Ishikawa (cell line): ENCODE results near the gene ABCB6.

ENCODE experiments used
- CEBPB ChIP-seq: IDR thresholded peaks from 2 replicates; pipeline ENCODE4 v1.6.1; 2012
- CREB1 ChIP-seq: IDR thresholded peaks from 2 replicates; pipeline ENCODE4 v1.6.1; 2012; ENCODE audit warnings: low read depth
- EGR1 ChIP-seq: IDR thresholded peaks from 2 replicates; pipeline ENCODE4 v1.6.1; 2012
- EP300 ChIP-seq: IDR thresholded peaks from 2 replicates; pipeline ENCODE4 v1.6.1; 2012; ENCODE audit warnings: borderline replicate concordance
- FOXM1 ChIP-seq: IDR thresholded peaks from 2 replicates; pipeline ENCODE4 v1.6.1; 2012; ENCODE audit warnings: low read depth, borderline replicate concordance
- MAX ChIP-seq: IDR thresholded peaks from 2 replicates; pipeline ENCODE4 v1.6.1; 2012
- NFIC ChIP-seq: IDR thresholded peaks from 2 replicates; pipeline ENCODE4 v1.6.1; 2012
- RAD21 ChIP-seq: IDR thresholded peaks from 2 replicates; pipeline ENCODE4 v1.6.1; 2012; ENCODE audit warnings: low read depth
- REST ChIP-seq: IDR thresholded peaks from 2 replicates; pipeline ENCODE4 v1.6.1; 2012; ENCODE audit warnings: low read depth, mild to moderate bottlenecking
- TAF1 ChIP-seq: IDR thresholded peaks from 2 replicates; pipeline ENCODE4 v1.6.1; 2012; ENCODE audit warnings: low read depth, mild to moderate bottlenecking
- TCF12 ChIP-seq: IDR thresholded peaks from 2 replicates; pipeline ENCODE4 v1.6.1; 2012; ENCODE audit warnings: low read depth
- TEAD4 ChIP-seq: IDR thresholded peaks from 2 replicates; pipeline ENCODE4 v1.6.1; 2012
- USF1 ChIP-seq: IDR thresholded peaks from 2 replicates; pipeline ENCODE4 v1.6.1; 2012
- YY1 ChIP-seq: IDR thresholded peaks from 2 replicates; pipeline ENCODE4 v1.6.1; 2012; ENCODE audit warnings: low read depth
- ZBTB7A ChIP-seq: IDR thresholded peaks from 2 replicates; pipeline ENCODE4 v1.6.1; 2012; ENCODE audit warnings: low read depth

The ABCB6 gene

GRCh38 chr2:219175928-219176817, 42.6 kb downstream of the ABCB6 start:
- peak; percentile 16; the same call in 1 of the 2 replicates for TF ChIP-seq USF1
- no peak for TF ChIP-seq TAF1
- no peak for TF ChIP-seq CEBPB
- no peak for TF ChIP-seq EP300
- TF ChIP-seq TCF12: no peak
- TF ChIP-seq RAD21: no peak
- TF ChIP-seq YY1: no peak
- no peak for TF ChIP-seq CREB1
- no peak for TF ChIP-seq NFIC
- TF ChIP-seq REST: no peak
- TF ChIP-seq MAX: no peak
- no peak for TF ChIP-seq FOXM1
- 0 out of 2 replicates have a peak, but pooled peaks have one; percentile 11 for TF ChIP-seq TEAD4
- TF ChIP-seq EGR1: no peak
- peak; percentile 99 for TF ChIP-seq ZBTB7A

- no peak for TF ChIP-seq MAX
- no peak for TF ChIP-seq RAD21
- no peak for TF ChIP-seq CEBPB
- no peak for TF ChIP-seq REST
- no peak for TF ChIP-seq USF1
- TF ChIP-seq TEAD4: no peak
- no peak for TF ChIP-seq TAF1
- no peak for TF ChIP-seq EP300
- no peak for TF ChIP-seq NFIC
- no peak for TF ChIP-seq YY1
- TF ChIP-seq ZBTB7A: no peak
- no peak for TF ChIP-seq CREB1
- TF ChIP-seq FOXM1: no peak
- TF ChIP-seq EGR1: no peak
- TF ChIP-seq TCF12: no peak
These were observed 43.3 kb downstream of the ABCB6 start for GRCh38 chr2:219175486-219175885.

- TF ChIP-seq NFIC (no peak), RAD21 (no peak), FOXM1 (no peak), CEBPB (no peak), MAX (no peak)
These were observed 44.0 kb downstream of the ABCB6 start for GRCh38 chr2:219174801-219175200.

- TF ChIP-seq REST (no peak), USF1 (no peak), FOXM1 (no peak), EP300 (no peak), CEBPB (no peak), TEAD4 (no peak), EGR1 (no peak), RAD21 (no peak), TAF1 (no peak), NFIC (no peak), CREB1 (no peak), YY1 (no peak), ZBTB7A (no peak), TCF12 (no peak), MAX (no peak)
These were observed 44.6 kb downstream of the ABCB6 start for GRCh38 chr2:219174146-219174545.
